NCI-H2196 treated with DMSO at 0.1 percent for 48 hours (cell line): ENCODE results near the gene RLN3.
"Not testable (repeated sequence)": the region's sequence is repeated elsewhere in the genome, so short reads cannot be mapped to it uniquely, and the experiment has no call there.

Experiments
- DNase-seq: peaks from one replicate; lab custom pipeline; 2025; ENCODE audit not compliant: unreplicated experiment; lab: John Stamatoyannopoulos, UW

The RLN3 gene

DNA sequence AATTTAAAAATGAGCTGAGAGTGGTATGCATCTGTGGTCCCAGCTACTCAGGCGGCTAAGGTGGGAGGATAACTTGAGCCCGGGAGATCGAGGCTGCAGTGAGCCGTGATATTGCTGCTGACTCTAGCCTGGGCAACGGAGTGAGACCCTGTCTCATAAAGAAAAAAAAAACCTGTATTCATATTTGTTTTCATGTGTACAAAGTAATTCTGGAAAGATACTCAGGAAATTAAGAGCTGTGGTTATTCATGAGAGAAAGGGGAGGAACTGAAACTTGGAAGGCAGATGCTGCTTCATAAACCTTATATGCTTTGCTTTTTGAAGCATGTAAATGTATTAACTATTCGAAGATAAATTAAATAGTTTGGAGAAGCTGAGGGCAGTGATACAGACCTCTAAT is 8.8 kb upstream of the RLN3 start:
- no peak for DNase-seq

DNA sequence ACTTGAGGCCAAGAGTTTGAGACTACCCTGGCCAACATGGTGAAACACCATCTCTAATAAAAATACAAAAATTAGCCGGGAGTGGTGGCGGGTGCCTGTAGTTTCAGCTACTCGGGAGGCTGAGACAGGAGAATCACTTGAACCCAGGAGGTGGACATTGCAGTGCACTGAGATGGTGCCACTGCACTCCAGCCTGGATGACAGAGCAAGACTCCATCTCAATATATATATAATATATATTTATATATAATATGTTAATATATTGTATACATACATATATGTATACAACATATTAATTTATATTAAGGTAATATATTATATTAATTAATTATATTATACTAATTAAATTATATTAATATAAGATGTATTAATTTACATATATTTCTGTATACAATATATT is 8.2 kb upstream of the RLN3 start:
- DNase-seq: not testable (repeated sequence)

- DNase-seq: no peak
Measured at GRCh38 chr19:14021474-14021873, 6.5 kb upstream of the RLN3 start.

- no peak for DNase-seq
Measured at GRCh38 chr19:14022469-14022868, 5.5 kb upstream of the RLN3 start.

GRCh38 chr19:14023404-14024235 is 4.3 kb upstream of the RLN3 start:
- no peak for DNase-seq

DNA sequence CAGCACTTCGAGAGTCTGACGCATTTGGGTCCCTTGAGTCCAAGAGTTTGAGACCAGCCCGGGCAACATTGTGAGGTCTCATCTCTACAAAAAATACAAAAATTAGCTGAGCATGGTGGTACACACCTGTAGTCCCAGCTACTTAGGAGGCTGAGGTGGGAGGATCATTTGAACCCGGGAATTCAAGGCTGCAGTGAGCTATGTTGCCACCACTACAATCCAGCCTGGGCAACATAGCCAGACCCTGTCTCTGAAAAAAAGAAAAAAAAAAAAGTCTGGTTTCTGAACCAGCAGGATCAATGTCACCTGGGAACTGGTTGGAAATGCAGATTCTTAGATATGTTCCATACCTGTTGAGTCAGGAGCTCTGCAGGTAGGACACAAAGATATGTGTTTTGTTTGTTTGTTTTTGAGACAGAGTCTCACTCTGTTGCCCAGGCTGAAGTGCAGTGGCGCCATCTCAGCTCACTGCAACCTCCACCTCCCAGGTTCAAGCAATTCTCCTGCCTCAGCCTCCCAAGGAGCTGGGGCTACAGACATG is 1.2 kb upstream of the RLN3 start:
- DNase-seq: not testable (repeated sequence)

DNA sequence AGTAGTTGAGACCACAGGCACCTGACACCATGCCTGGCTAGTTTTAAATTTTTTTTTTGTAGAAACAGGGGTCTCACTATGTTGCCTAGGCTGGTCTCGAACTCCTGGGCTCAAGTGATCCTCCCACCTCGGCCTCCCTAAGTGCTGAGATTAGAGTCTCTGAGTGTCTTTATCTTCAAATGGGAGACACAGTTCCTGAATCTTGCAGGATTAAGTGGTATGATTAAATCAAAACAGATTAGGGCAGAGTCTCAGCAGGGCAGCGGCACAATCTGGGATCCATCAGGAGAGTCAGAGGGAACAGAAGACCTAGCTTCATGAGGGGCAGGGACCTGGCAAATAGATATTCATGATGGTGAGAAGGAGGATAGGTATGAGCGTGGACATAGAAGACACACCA is 953 bp downstream of the RLN3 start:
- no peak for DNase-seq

GRCh38 chr19:14030997-14031718 is 3.2 kb downstream of the RLN3 start:
- no peak for DNase-seq

- DNase-seq: peak; percentile 48
Measured at GRCh38 chr19:14031719-14032480, 4.0 kb downstream of the RLN3 start, which contains the start of gene IL27RA. Gene IL27RA (plus strand): TSS chr19:14031762. CDS start chr19:14031873, 111 bp downstream.

GRCh38 chr19:14033946-14034345 is 6.0 kb downstream of the RLN3 start:
- DNase-seq: no peak

- DNase-seq: not testable (repeated sequence)
Measured at GRCh38 chr19:14035159-14035558, 7.2 kb downstream of the RLN3 start.

- no peak for DNase-seq
Measured at GRCh38 chr19:14035706-14036105, 7.8 kb downstream of the RLN3 start.

- DNase-seq: no peak
Measured at GRCh38 chr19:14039181-14039580, 11.2 kb downstream of the RLN3 start.

- peak; percentile 41 for DNase-seq
Measured at GRCh38 chr19:14042659-14043608, 15.0 kb downstream of the RLN3 start.

DNA sequence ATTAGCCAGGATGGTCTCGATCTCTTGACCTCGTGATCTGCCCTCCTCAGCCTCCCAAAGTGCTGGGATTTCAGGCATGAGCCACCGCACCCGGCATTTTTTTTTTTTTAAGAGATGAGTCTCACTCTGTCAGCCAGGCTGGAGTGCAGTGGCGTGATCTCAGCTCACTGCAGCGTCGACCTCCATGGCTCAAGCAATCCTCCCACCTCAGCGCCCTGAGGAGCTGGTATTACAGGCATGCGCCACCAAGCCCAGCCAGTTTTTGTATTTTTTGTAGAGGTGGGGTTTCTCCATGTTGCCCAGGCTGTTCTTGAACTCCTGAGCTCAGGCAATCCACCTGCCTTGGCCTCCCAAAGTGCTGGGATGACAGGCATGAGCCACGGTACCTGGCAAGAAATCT is 19.9 kb downstream of the RLN3 start:
- DNase-seq: not testable (repeated sequence)

GRCh38 chr19:14048443-14049153 is 20.6 kb downstream of the RLN3 start:
- no peak for DNase-seq

DNA sequence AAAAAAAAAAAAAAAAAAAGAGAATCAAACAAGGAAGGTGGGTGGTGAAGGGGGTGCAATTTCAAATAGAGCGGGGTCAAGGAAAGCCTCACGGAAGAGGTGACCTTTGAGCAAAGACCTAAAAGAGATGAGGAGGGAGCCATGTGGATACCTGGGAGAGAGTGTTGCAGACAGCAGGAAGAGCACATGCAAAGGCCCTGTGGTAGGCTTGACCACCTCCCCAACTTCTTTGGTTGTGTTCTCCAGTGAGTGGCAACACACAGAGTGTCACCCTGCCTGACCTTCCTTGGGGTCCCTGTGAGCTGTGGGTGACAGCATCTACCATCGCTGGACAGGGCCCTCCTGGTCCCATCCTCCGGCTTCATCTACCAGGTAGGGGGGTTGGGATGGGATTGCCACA is 22.6 kb downstream of the RLN3 start:
- DNase-seq: no peak

GRCh38 chr19:14050961-14051360 is 23.0 kb downstream of the RLN3 start:
- DNase-seq: not testable (repeated sequence)

GRCh38 chr19:14051980-14052379 is 24.0 kb downstream of the RLN3 start:
- DNase-seq: no peak
